Midbrain (tissue), 1 donor: ENCODE measurements around the gene SLC35F5.
"Not testable (repeated sequence)": the region's sequence is repeated elsewhere in the genome, so short reads cannot be mapped to it uniquely, and the experiment has no call there.

Experiments
- DNase-seq: peaks from one replicate; lab custom pipeline; 2025; lab: John Stamatoyannopoulos, UW

Gene SLC35F5

GRCh38 chr2:113756355-113757137, at the start of gene SLC35F5:
Gene SLC35F5, minus strand, starts transcription at chr2:113756642. Its CDS starts 233 bp downstream, at chr2:113756409.
- peak; percentile 94 for DNase-seq

GRCh38 chr2:113799375-113799774, 42.9 kb upstream of the SLC35F5 start:
- DNase-seq: no peak

GRCh38 chr2:113797237-113797636, 40.8 kb upstream of the SLC35F5 start:
- no peak for DNase-seq

GRCh38 chr2:113796592-113797175, 40.2 kb upstream of the SLC35F5 start:
- no peak for DNase-seq

GRCh38 chr2:113795405-113795920, 39.0 kb upstream of the SLC35F5 start:
- DNase-seq: no peak

- no peak for DNase-seq
Observed at GRCh38 chr2:113791697-113792590, 35.5 kb upstream of the SLC35F5 start.

- DNase-seq: no peak
Observed at GRCh38 chr2:113784823-113785744, 28.6 kb upstream of the SLC35F5 start.

- no peak for DNase-seq
Observed at GRCh38 chr2:113780472-113780871, 24.0 kb upstream of the SLC35F5 start.

- DNase-seq: no peak
Observed at GRCh38 chr2:113777371-113777770, 20.9 kb upstream of the SLC35F5 start.

GRCh38 chr2:113776949-113777348, 20.5 kb upstream of the SLC35F5 start:
- DNase-seq: no peak

- not testable (repeated sequence) for DNase-seq
Observed at GRCh38 chr2:113774616-113775015, 18.2 kb upstream of the SLC35F5 start.

- DNase-seq: no peak
Observed at GRCh38 chr2:113770929-113771328, 14.5 kb upstream of the SLC35F5 start.

- DNase-seq: no peak
Observed at GRCh38 chr2:113769555-113769954, 13.1 kb upstream of the SLC35F5 start.

- no peak for DNase-seq
Observed at GRCh38 chr2:113768770-113769169, 12.3 kb upstream of the SLC35F5 start.

GRCh38 chr2:113767811-113768460, 11.5 kb upstream of the SLC35F5 start:
- no peak for DNase-seq

GRCh38 chr2:113765276-113765675, 8.8 kb upstream of the SLC35F5 start:
- DNase-seq: no peak

- DNase-seq: no peak
Observed at GRCh38 chr2:113762377-113763118, 6.1 kb upstream of the SLC35F5 start.

- DNase-seq: no peak
Observed at GRCh38 chr2:113760400-113760799, 4.0 kb upstream of the SLC35F5 start.

- no peak for DNase-seq
Observed at GRCh38 chr2:113757138-113757657, 756 bp upstream of the SLC35F5 start.
